SK-N-SH treated with all-trans-retinoic acid at 6 μM for 48 hours (cell line): ENCODE measurements around the gene CEP350.
"Not testable (repeated sequence)": the region's sequence is repeated elsewhere in the genome, so short reads cannot be mapped to it uniquely, and the experiment has no call there.

Source experiments
- ATAC-seq: fragments of 200-7000 bp; cut with Tn5 transposase; 3 replicates; pipeline ENCODE4 v1.9.1; 2020; ENCODE audit warnings: mild to moderate bottlenecking, moderate library complexity
- BACH2 ChIP-seq: fragments of 250-450 bp; sonication (Bioruptor Pico); IDR thresholded peaks from 2 replicates; pipeline ENCODE4 v1.9.0; 2021; ENCODE audit warnings: mild to moderate bottlenecking, borderline replicate concordance
- CREB5 ChIP-seq: fragments of 250-450 bp; sonication (Bioruptor Pico); IDR thresholded peaks from 2 replicates; pipeline ENCODE4 v1.5.1; 2020; ENCODE audit warnings: low read depth, mild to moderate bottlenecking, moderate library complexity
- CSRNP3 ChIP-seq: fragments of 250-450 bp; sonication (Bioruptor Pico); IDR thresholded peaks from 2 replicates; pipeline ENCODE4 v1.5.1; 2021; ENCODE audit warnings: mild to moderate bottlenecking, moderate library complexity
- ESRRG ChIP-seq: fragments of 250-450 bp; sonication (Bioruptor Pico); IDR thresholded peaks from 2 replicates; pipeline ENCODE4 v1.6.1; 2021; ENCODE audit warnings: mild to moderate bottlenecking
- GLIS3 ChIP-seq: fragments of 250-450 bp; sonication (Bioruptor Pico); IDR thresholded peaks from 2 replicates; pipeline ENCODE4 v1.5.0; 2020; ENCODE audit warnings: mild to moderate bottlenecking, moderate library complexity
- ISL1 ChIP-seq: fragments of 250-450 bp; sonication (Bioruptor Pico); IDR thresholded peaks from 2 replicates; pipeline ENCODE4 v2.1.2; 2022; ENCODE audit warnings: mild to moderate bottlenecking, moderate library complexity
- OSR1 ChIP-seq: fragments of 250-450 bp; sonication (Bioruptor Pico); IDR thresholded peaks from 2 replicates; pipeline ENCODE4 v1.8.0; 2022; ENCODE audit warnings: moderate library complexity, mild to moderate bottlenecking, inconsistent platforms
- PATZ1 ChIP-seq: fragments of 250-450 bp; sonication (Bioruptor Pico); IDR thresholded peaks from 2 replicates; pipeline ENCODE4 v1.8.0; 2020; ENCODE audit warnings: mild to moderate bottlenecking, moderate library complexity, borderline replicate concordance
- POU6F1 ChIP-seq: fragments of 250-450 bp; sonication (Bioruptor Pico); IDR thresholded peaks from 2 replicates; pipeline ENCODE4 v1.8.0; 2021; ENCODE audit warnings: low read depth, mild to moderate bottlenecking, moderate library complexity, borderline replicate concordance
- PPARA ChIP-seq: fragments of 250-450 bp; sonication (Bioruptor Pico); IDR thresholded peaks from 2 replicates; pipeline ENCODE4 v1.5.0; 2020; ENCODE audit warnings: mild to moderate bottlenecking, borderline replicate concordance
- RARB ChIP-seq: fragments of 250-450 bp; sonication (Bioruptor Pico); IDR thresholded peaks from 2 replicates; pipeline ENCODE4 v1.8.0; 2021; ENCODE audit warnings: mild to moderate bottlenecking, moderate library complexity
- SNAI2 ChIP-seq: fragments of 250-450 bp; sonication (Bioruptor Pico); IDR thresholded peaks from 2 replicates; pipeline ENCODE4 v1.5.0; 2020; ENCODE audit warnings: mild to moderate bottlenecking, moderate library complexity
- TCF4 ChIP-seq: fragments of 250-450 bp; sonication (Bioruptor Pico); IDR thresholded peaks from 2 replicates; pipeline ENCODE4 v1.8.0; 2021; ENCODE audit warnings: mild to moderate bottlenecking, moderate library complexity, borderline replicate concordance
- TOX ChIP-seq: fragments of 250-450 bp; sonication (Bioruptor Pico); IDR thresholded peaks from 2 replicates; pipeline ENCODE4 v1.8.0; 2021; ENCODE audit warnings: mild to moderate bottlenecking, moderate library complexity, borderline replicate concordance
- TSHZ2 ChIP-seq: fragments of 250-450 bp; sonication (Bioruptor Pico); IDR thresholded peaks from 2 replicates; pipeline ENCODE4 v1.5.0; 2020; ENCODE audit warnings: mild to moderate bottlenecking, moderate library complexity
- ZFP30 ChIP-seq: fragments of 450-650 bp; formaldehyde crosslinking; IDR thresholded peaks from 2 replicates; pipeline ENCODE4 v1.5.0; 2022; ENCODE audit warnings: mild to moderate bottlenecking, moderate library complexity
- ZNF565 ChIP-seq: fragments of 450-650 bp; formaldehyde crosslinking; conservative IDR thresholded peaks from 2 replicates; pipeline ENCODE4 v1.5.0; 2020; ENCODE audit warnings: low read depth, mild to moderate bottlenecking, moderate library complexity
- ZNF70 ChIP-seq: fragments of 450-650 bp; formaldehyde crosslinking; IDR thresholded peaks from 2 replicates; pipeline ENCODE4 v1.5.0; 2020; ENCODE audit warnings: mild to moderate bottlenecking, moderate library complexity
- ZNF8 ChIP-seq: fragments of 450-650 bp; formaldehyde crosslinking; IDR thresholded peaks from 2 replicates; pipeline ENCODE4 v1.5.0; 2020; ENCODE audit warnings: mild to moderate bottlenecking, moderate library complexity

CEP350 gene

GRCh38 chr1:180131510-180131909, 176.9 kb downstream of the CEP350 start:
- TF ChIP-seq TOX (CRISPR knock-in tag), result no peak
- TF ChIP-seq PATZ1 (CRISPR knock-in tag), result no peak
- TF ChIP-seq ZFP30 (CRISPR knock-in tag), result no peak
- TF ChIP-seq SNAI2 (CRISPR knock-in tag), result no peak
- no peak for TF ChIP-seq PPARA (CRISPR knock-in tag)
- TF ChIP-seq CREB5 (CRISPR knock-in tag), result no peak
- no peak for ATAC-seq

GRCh38 chr1:180133193-180133592, 178.6 kb downstream of the CEP350 start:
- TF ChIP-seq GLIS3 (CRISPR knock-in tag) (no peak), ZNF565 (no peak), TSHZ2 (no peak), CSRNP3 (CRISPR knock-in tag) (no peak), ZNF70 (no peak), TCF4 (CRISPR knock-in tag) (no peak), BACH2 (CRISPR knock-in tag) (no peak), ZNF8 (no peak), TOX (CRISPR knock-in tag) (no peak), ZFP30 (CRISPR knock-in tag) (no peak), CREB5 (CRISPR knock-in tag) (no peak), SNAI2 (CRISPR knock-in tag) (no peak), RARB (CRISPR knock-in tag) (no peak)
- no peak for ATAC-seq

- ATAC-seq, result not testable (repeated sequence)
These were observed 179.1 kb downstream of the CEP350 start for GRCh38 chr1:180133688-180134087.

- TF ChIP-seq GLIS3 (CRISPR knock-in tag), result no peak
- TF ChIP-seq BACH2 (CRISPR knock-in tag), result no peak
- no peak for TF ChIP-seq TOX (CRISPR knock-in tag)
- no peak for TF ChIP-seq OSR1 (CRISPR knock-in tag)
- no peak for TF ChIP-seq POU6F1 (CRISPR knock-in tag)
- TF ChIP-seq ISL1 (CRISPR knock-in tag), result no peak
- TF ChIP-seq TSHZ2, result no peak
- no peak for TF ChIP-seq PPARA (CRISPR knock-in tag)
- no peak for TF ChIP-seq ZNF70
- no peak for TF ChIP-seq SNAI2 (CRISPR knock-in tag)
- TF ChIP-seq ESRRG (CRISPR knock-in tag), result no peak
- no peak for ATAC-seq
These were observed 180.9 kb downstream of the CEP350 start for GRCh38 chr1:180135535-180135934.
